ENCODE results near the gene DCPS.
"Not testable (repeated sequence)": the region's sequence is repeated elsewhere in the genome, so short reads cannot be mapped to it uniquely, and the experiment has no call there.

DCPS gene, protein sequence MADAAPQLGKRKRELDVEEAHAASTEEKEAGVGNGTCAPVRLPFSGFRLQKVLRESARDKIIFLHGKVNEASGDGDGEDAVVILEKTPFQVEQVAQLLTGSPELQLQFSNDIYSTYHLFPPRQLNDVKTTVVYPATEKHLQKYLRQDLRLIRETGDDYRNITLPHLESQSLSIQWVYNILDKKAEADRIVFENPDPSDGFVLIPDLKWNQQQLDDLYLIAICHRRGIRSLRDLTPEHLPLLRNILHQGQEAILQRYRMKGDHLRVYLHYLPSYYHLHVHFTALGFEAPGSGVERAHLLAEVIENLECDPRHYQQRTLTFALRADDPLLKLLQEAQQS

DNA sequence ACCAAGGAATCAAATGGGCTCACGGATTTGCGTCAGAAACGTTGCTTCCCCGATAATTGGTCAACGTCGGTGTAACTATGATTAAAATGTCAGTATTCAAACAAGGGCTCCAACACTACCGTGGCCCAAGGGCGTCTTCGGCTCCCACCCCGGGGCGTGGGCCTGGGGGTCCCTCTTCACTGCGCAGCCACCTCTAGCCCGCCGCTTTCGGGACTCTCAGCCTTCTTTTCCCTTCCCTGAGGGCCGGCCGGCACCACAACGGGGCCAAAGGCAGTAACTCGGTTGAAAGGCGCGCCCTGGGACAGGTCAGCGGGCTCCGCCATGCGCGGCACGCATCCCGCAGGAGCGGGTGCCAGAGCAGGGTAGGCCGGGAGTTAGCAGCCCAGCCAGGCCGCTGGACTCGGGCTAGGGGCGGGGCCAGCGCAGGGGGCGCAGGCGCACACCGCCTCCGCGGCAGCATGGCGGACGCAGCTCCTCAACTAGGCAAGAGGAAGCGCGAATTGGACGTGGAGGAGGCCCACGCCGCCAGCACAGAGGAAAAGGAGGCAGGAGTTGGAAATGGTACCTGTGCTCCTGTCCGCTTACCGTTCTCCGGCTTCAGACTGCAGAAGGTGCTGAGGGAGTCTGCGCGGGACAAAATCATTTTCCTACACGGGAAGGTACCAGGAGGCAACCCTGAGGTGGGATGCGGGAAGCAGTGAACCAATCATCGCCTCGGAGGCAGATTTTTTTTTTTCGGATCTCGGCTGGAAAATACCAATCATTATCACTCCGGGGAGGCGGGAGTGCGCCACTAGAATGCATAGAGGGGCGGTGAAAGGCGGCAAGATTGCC is at the start of gene DCPS:
Gene DCPS, plus strand, starts transcription at position 438 of the 834 bp plus-strand sequence. Its CDS starts 21 bp downstream, at position 459.
- DNase-seq (ENCODE audit: low spot score), result peak; percentile 91
- no peak for TF ChIP-seq CTCF (IDR thresholded peaks at IDR 0.05; ENCODE audit: extremely low read depth, insufficient read depth, missing control alignments)
- in situ Hi-C loops (cut with MboI; ENCODE audit: low pct_unique_long_range_greater_than_20kb, low sequenced_read_pairs, unreplicated experiment), result no loop called here

- no peak for TF ChIP-seq CTCF (IDR thresholded peaks at IDR 0.05; ENCODE audit: extremely low read depth, insufficient read depth, missing control alignments)
- in situ Hi-C loops (cut with MboI; ENCODE audit: low pct_unique_long_range_greater_than_20kb, low sequenced_read_pairs, unreplicated experiment), result no loop called here
- DNase-seq (ENCODE audit: low spot score), result no peak
Measured at GRCh38 chr11:126254819-126255218, 49.0 kb upstream of the DCPS start.

DNA sequence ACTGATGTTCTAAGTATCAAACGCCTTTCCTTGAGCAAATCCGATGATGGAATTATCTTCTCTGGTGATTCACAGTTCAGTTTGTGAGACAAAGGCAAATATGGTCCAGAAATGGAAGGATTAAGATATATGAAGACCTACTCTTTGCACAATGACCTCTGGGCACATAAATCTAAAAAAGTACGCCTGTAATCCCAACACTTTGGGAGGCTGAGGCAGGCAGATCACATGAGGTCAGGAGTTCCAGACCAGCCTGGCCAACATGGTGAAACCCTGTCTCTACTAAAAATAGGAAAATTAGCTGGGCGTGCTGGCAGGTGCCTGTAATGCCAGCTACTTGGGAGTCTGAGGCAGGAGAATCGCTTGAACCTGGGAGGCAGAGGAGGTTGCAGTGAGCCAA is 48.4 kb upstream of the DCPS start:
- in situ Hi-C loops (cut with MboI; ENCODE audit: low pct_unique_long_range_greater_than_20kb, low sequenced_read_pairs, unreplicated experiment); DNase-seq (ENCODE audit: low spot score): not testable (repeated sequence)

DNA sequence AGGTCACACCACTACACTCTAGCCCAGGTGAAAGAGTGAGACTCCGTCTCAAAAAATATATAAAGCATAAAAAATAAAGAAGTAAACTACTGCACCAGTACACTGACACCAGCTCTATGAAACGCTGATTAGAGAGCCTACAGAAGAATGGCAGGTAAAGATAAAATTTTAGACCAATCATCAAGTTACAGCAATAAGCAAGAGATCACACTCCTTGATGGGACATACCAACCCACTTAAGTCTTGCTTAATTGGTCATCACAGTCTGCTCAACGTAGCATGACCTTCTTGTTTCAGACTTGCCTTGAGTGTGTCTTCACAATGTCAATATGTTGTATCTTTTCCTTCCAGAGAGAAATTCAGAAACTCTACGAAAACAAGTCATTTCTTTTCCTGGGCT is 47.6 kb upstream of the DCPS start:
- in situ Hi-C loops (cut with MboI; ENCODE audit: low pct_unique_long_range_greater_than_20kb, low sequenced_read_pairs, unreplicated experiment), result no loop called here
- no peak for TF ChIP-seq CTCF (IDR thresholded peaks at IDR 0.05; ENCODE audit: extremely low read depth, insufficient read depth, missing control alignments)
- DNase-seq (ENCODE audit: low spot score), result no peak

- no peak for TF ChIP-seq CTCF (IDR thresholded peaks at IDR 0.05; ENCODE audit: extremely low read depth, insufficient read depth, missing control alignments)
- in situ Hi-C loops (cut with MboI; ENCODE audit: low pct_unique_long_range_greater_than_20kb, low sequenced_read_pairs, unreplicated experiment), result no loop called here
- DNase-seq (ENCODE audit: low spot score), result no peak
Measured at GRCh38 chr11:126257144-126257543, 46.7 kb upstream of the DCPS start.

DNA sequence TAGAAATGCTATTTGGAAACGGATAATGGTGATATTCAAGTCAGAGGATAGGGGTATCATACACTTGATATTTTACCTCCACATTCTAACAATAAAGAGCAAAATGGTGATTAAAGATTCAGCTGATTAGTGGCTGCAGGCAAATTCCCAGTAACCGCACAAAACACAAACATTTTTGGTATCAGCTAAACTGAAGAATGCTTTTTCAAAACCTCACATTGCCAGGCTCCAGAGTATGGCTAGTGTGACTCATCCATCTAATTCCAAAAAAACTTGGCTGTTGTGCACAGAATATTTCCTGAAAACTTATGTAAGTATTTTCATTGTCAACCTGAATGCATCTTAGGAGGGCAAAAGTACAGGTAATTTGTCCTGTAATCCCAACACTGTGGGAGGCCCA is 46.1 kb upstream of the DCPS start:
- no peak for TF ChIP-seq CTCF (IDR thresholded peaks at IDR 0.05; ENCODE audit: extremely low read depth, insufficient read depth, missing control alignments)
- in situ Hi-C loops (cut with MboI; ENCODE audit: low pct_unique_long_range_greater_than_20kb, low sequenced_read_pairs, unreplicated experiment), result no loop called here
- DNase-seq (ENCODE audit: low spot score), result no peak

GRCh38 chr11:126262216-126262615 is 41.6 kb upstream of the DCPS start:
- in situ Hi-C loops (cut with MboI; ENCODE audit: low pct_unique_long_range_greater_than_20kb, low sequenced_read_pairs, unreplicated experiment), result no loop called here
- no peak for DNase-seq (ENCODE audit: low spot score)
- no peak for TF ChIP-seq CTCF (IDR thresholded peaks at IDR 0.05; ENCODE audit: extremely low read depth, insufficient read depth, missing control alignments)
